Upper lobe of right lung (tissue), 1 donor: ENCODE results near the gene DPP6. TPM values are rescaled to one million over a fixed set of nuclear protein-coding genes. Genes with fewer than 3 reads are reported as not detected.

ENCODE experiments used
- ATAC-seq: fragments of 200-7000 bp; cut with Tn5 transposase; one replicate; pipeline ENCODE4 v1.9.1; 2020; ENCODE audit warnings: mild to moderate bottlenecking, moderate library complexity
- DNase-seq: peaks from one replicate; pipeline ENCODE4 v3.0.0-alpha.2; 2020
- H3K27ac ChIP-seq: fragments of 200-600 bp; one replicate; pipeline ENCODE4 v1.8.0; 2022
- H3K27me3 ChIP-seq: fragments of 200-600 bp; one replicate; pipeline ENCODE4 v1.8.0; 2022; ENCODE audit warnings: mild to moderate bottlenecking
- H3K36me3 ChIP-seq: fragments of 200-600 bp; one replicate; pipeline ENCODE4 v1.8.0; 2022
- H3K4me1 ChIP-seq: fragments of 200-600 bp; one replicate; pipeline ENCODE4 v1.8.0; 2022
- H3K4me3 ChIP-seq: fragments of 200-600 bp; one replicate; pipeline ENCODE4 v1.8.0; 2022; ENCODE audit warnings: mild to moderate bottlenecking
- H3K9me3 ChIP-seq: fragments of 200-600 bp; one replicate; pipeline ENCODE4 v1.8.0; 2022
- CTCF ChIP-seq: fragments of 200-600 bp; IDR thresholded peaks from one replicate; pipeline ENCODE4 v1.8.0; 2022; ENCODE audit warnings: antibody characterized with exemption
- intact Hi-C: fragments of 100-400 bp; cut with DNase I; formaldehyde crosslinking; loops from one replicate; pipeline ENCODE4 v1.11.0; 2022
- total RNA-seq: library from RNA; stranded (reverse); fragmentation: NEBNext Ultra II Directional; extraction: Animal tissue kit (Norgen Biotek cat#: 25700); gene quantifications from one replicate; pipeline ENCODE4 v1.2.1, GENCODE V29; 2021
- donor health status: DM: no; HTN: yes; CAD: no; lungs with severe emphysema.

The DPP6 gene
- total RNA-seq, 1 donor from 2014 or later, result 1.6 TPM

- intact Hi-C loops, result no loop called here
- Histone ChIP-seq H3K4me3 (no peak overlapping the region), H3K27me3 (no peaks in the 10 kb centered on the region), H3K9me3 (no peaks in the 10 kb centered on the region), H3K27ac (no peak overlapping the region), H3K36me3 (no peaks in the 10 kb centered on the region), H3K4me1 (no peaks in the 10 kb centered on the region)
- DNase-seq, result no peak
- ATAC-seq, result no peak
- no peak for TF ChIP-seq CTCF
These were observed 641.5 kb downstream of the DPP6 start for GRCh38 chr7:154693661-154694060.

- no peak for TF ChIP-seq CTCF
- no peak for DNase-seq
- intact Hi-C loops, result no loop called here
These were observed 643.6 kb downstream of the DPP6 start for GRCh38 chr7:154695836-154696235.

GRCh38 chr7:154696556-154696955 is 644.4 kb downstream of the DPP6 start:
- no peak for ATAC-seq
- no peaks in the 10 kb centered on the region for H3K27me3 ChIP-seq
- intact Hi-C loops, result no loop called here
- H3K4me3 ChIP-seq, result no peak overlapping the region
- DNase-seq, result no peak
- no peaks in the 10 kb centered on the region for H3K9me3 ChIP-seq
- H3K36me3 ChIP-seq, result no peaks in the 10 kb centered on the region
- no peaks in the 10 kb centered on the region for H3K4me1 ChIP-seq
- no peak overlapping the region for H3K27ac ChIP-seq
- no peak for TF ChIP-seq CTCF

More at GRCh38 chr7:154695836-154696235, 643.6 kb downstream of the DPP6 start:
- H3K9me3 ChIP-seq, result no peaks in the 10 kb centered on the region
- H3K4me1 ChIP-seq, result no peaks in the 10 kb centered on the region
- no peaks in the 10 kb centered on the region for H3K36me3 ChIP-seq
- H3K27me3 ChIP-seq, result no peaks in the 10 kb centered on the region
- no peak overlapping the region for H3K4me3 ChIP-seq
- ATAC-seq, result no peak
- H3K27ac ChIP-seq, result no peak overlapping the region

- ATAC-seq (no peak), DNase-seq (no peak)
- intact Hi-C loops, result no loop called here
These were observed 646.6 kb downstream of the DPP6 start for GRCh38 chr7:154698726-154699291.

GRCh38 chr7:154699417-154699816 is 647.2 kb downstream of the DPP6 start:
- H3K4me3 ChIP-seq, result no peak overlapping the region
- H3K36me3 ChIP-seq, result no peaks in the 10 kb centered on the region
- H3K27ac ChIP-seq, result no peak overlapping the region
- H3K27me3 ChIP-seq, result no peaks in the 10 kb centered on the region
- DNase-seq (no peak), ATAC-seq (no peak)
- intact Hi-C loops, result no loop called here
- TF ChIP-seq CTCF, result no peak
- no peaks in the 10 kb centered on the region for H3K4me1 ChIP-seq
- no peaks in the 10 kb centered on the region for H3K9me3 ChIP-seq

More at GRCh38 chr7:154698726-154699291, 646.6 kb downstream of the DPP6 start:
- H3K4me1 ChIP-seq, result no peaks in the 10 kb centered on the region
- no peaks in the 10 kb centered on the region for H3K36me3 ChIP-seq
- TF ChIP-seq CTCF, result peak; percentile 30
- H3K9me3 ChIP-seq, result no peaks in the 10 kb centered on the region
- H3K4me3 ChIP-seq, result no peak overlapping the region
- no peaks in the 10 kb centered on the region for H3K27me3 ChIP-seq
- H3K27ac ChIP-seq, result no peak overlapping the region
